Lower leg skin (tissue), 4 donors: Measurements from ENCODE around the gene AQP3. TPM values are rescaled to one million over a fixed set of nuclear protein-coding genes. Genes with fewer than 3 reads are reported as not detected.

Experiments used
- DNase-seq, 2 donors: peaks; one replicate each; pipeline ENCODE4 v3.0.0-alpha.2; 2019; ENCODE audit warnings: low spot score in 2 of 2
- H3K4me3 ChIP-seq: fragments of 200-600 bp; sonication (generic); 2 replicates; pipeline ENCODE4 v1.5.1; 2017; ENCODE audit warnings: mild to moderate bottlenecking, low read depth; ENCODE audit not compliant: poor library complexity, severe bottlenecking
- CTCF ChIP-seq, 3 donors: fragments of 450-650 bp; IDR thresholded peaks; one replicate each; pipeline ENCODE4 v1.5.1; 2016; ENCODE audit warnings: antibody characterized with exemption in 3 of 3, mild to moderate bottlenecking in 3 of 3, moderate library complexity in 2 of 3
- POLR2A ChIP-seq, 2 donors: fragments of 450-650 bp; IDR thresholded peaks; one replicate each; pipeline ENCODE4 v1.6.1; 2016 to 2017; ENCODE audit warnings: antibody characterized with exemption in 2 of 2, mild to moderate bottlenecking in 1 of 2, moderate library complexity in 1 of 2
- WGBS, 2 donors: methylation state at CpG; one replicate each; pipeline ENCODE4 v1.1.5; 2018; 5-methylcytosine and 5-hydroxymethylcytosine counted together
- intact Hi-C: fragments of 100-400 bp; cut with DNase I; formaldehyde crosslinking; loops from one replicate; pipeline ENCODE4 v1.15.0; 2023; ENCODE audit warnings: low total_unique reads
- total RNA-seq, 4 donors: library from RNA; depleted of rRNA; stranded (reverse); fragments of >200 nt; gene quantifications; one replicate each; pipeline ENCODE4 v1.1.0, GENCODE V29; 2016

The AQP3 gene
- total RNA-seq, 4 donors from 2014 or later = 728 to 1,697 (median 1,073) TPM

- no peak for DNase-seq
- intact Hi-C loops = no loop called here
- no peak for TF ChIP-seq POLR2A (IDR thresholded peaks at IDR 0.05)
- TF ChIP-seq CTCF (IDR thresholded peaks at IDR 0.05) = no peak
Measured at GRCh38 chr9:33440609-33441008, 6.8 kb downstream of the AQP3 start.

GRCh38 chr9:33440204-33440603 is 7.2 kb downstream of the AQP3 start:
- intact Hi-C loops = no loop called here
- DNase-seq = no peak
- H3K4me3 ChIP-seq = no peak overlapping the region
- 57 to 65% methylated on average over 7 of the region's 7 CpGs for WGBS, 2 donors
- TF ChIP-seq POLR2A (IDR thresholded peaks at IDR 0.05) (no peak), CTCF (IDR thresholded peaks at IDR 0.05) (no peak)

More at GRCh38 chr9:33440609-33441008, 6.8 kb downstream of the AQP3 start:
- H3K4me3 ChIP-seq = no peak overlapping the region
- WGBS, 2 donors = 81 to 95% methylated on average over 1 of the region's 1 CpG

- no peak for TF ChIP-seq POLR2A (IDR thresholded peaks at IDR 0.05)
- no peak for TF ChIP-seq CTCF (IDR thresholded peaks at IDR 0.05)
- DNase-seq = no peak
- H3K4me3 ChIP-seq = no peak overlapping the region
- 23 to 36% methylated on average over 6 of the region's 6 CpGs for WGBS, 2 donors
- intact Hi-C loops = no loop called here
Measured at GRCh38 chr9:33439731-33440130, 7.7 kb downstream of the AQP3 start.

GRCh38 chr9:33438926-33439680 is 8.3 kb downstream of the AQP3 start:
- H3K4me3 ChIP-seq = no peak overlapping the region
- no peak for TF ChIP-seq CTCF (IDR thresholded peaks at IDR 0.05)
- TF ChIP-seq POLR2A (IDR thresholded peaks at IDR 0.05) = no peak
- 63 to 69% methylated on average over 7 of the region's 7 CpGs for WGBS, 2 donors
- DNase-seq = no peak
- intact Hi-C loops = no loop called here

- no peak for DNase-seq
- no peak overlapping the region for H3K4me3 ChIP-seq
- WGBS, 2 donors = 78% methylated on average over 1 of the region's 1 CpG
- TF ChIP-seq CTCF (IDR thresholded peaks at IDR 0.05) = no peak
- no peak for TF ChIP-seq POLR2A (IDR thresholded peaks at IDR 0.05)
- intact Hi-C loops = no loop called here
Measured at GRCh38 chr9:33437898-33438297, 9.5 kb downstream of the AQP3 start.

GRCh38 chr9:33437205-33437604 is 10.2 kb downstream of the AQP3 start:
- DNase-seq = no peak
- TF ChIP-seq POLR2A (IDR thresholded peaks at IDR 0.05) (no peak), CTCF (IDR thresholded peaks at IDR 0.05) (no peak)
- H3K4me3 ChIP-seq = no peak overlapping the region
- intact Hi-C loops = no loop called here
- 14 to 28% methylated on average over 2 of the region's 2 CpGs for WGBS, 2 donors
